HCT116 (cell line): ENCODE measurements around the gene TARBP2.
"Not testable (repeated sequence)": the region's sequence is repeated elsewhere in the genome, so short reads cannot be mapped to it uniquely, and the experiment has no call there.

Experiments
- CEBPB ChIP-seq: IDR thresholded peaks from 2 replicates; pipeline ENCODE4 v1.6.1; 2012; ENCODE audit warnings: low read depth
- EZH2 ChIP-seq: fragments of 200-600 bp; sonication (generic); IDR thresholded peaks from 2 replicates; pipeline ENCODE4 v1.6.1; 2017; ENCODE audit warnings: antibody characterized with exemption, mixed run types
- FOSL1 ChIP-seq: IDR thresholded peaks from 2 replicates; pipeline ENCODE4 v1.6.1; 2012; ENCODE audit warnings: low read depth
- JUND ChIP-seq: IDR thresholded peaks from 2 replicates; pipeline ENCODE4 v1.6.1; 2012
- POLR2A ChIP-seq: IDR thresholded peaks from 2 replicates; pipeline ENCODE4 v1.7.0; 2011; ENCODE audit warnings: borderline replicate concordance; ENCODE audit not compliant: insufficient read depth, insufficient read length; ENCODE audit errors: extremely low read depth
- POLR2AphosphoS5 ChIP-seq: IDR thresholded peaks from 2 replicates; pipeline ENCODE4 v1.6.1; 2011; ENCODE audit warnings: mild to moderate bottlenecking, low read depth, low read length, moderate library complexity
- REST ChIP-seq: IDR thresholded peaks from 2 replicates; pipeline ENCODE4 v1.6.1; 2012; ENCODE audit warnings: low read depth
- SIN3A ChIP-seq: IDR thresholded peaks from 2 replicates; pipeline ENCODE4 v1.6.1; 2012; ENCODE audit warnings: low read depth
- YY1 ChIP-seq: IDR thresholded peaks from 2 replicates; pipeline ENCODE4 v1.6.1; 2011; ENCODE audit warnings: low read length, low read depth, moderate library complexity, mild to moderate bottlenecking; ENCODE audit not compliant: insufficient replicate concordance; ENCODE audit errors: extremely low read depth
- TF ChIP-seq, protein P1 (sequence below), 3 experiments: fragments of 200-600 bp in 1 of 3; sonication (generic) in 1 of 3; IDR thresholded peaks in 2 of 3; conservative IDR thresholded peaks in 1 of 3; 2 replicates each; pipeline ENCODE4 v1.5.1; 2012 to 2017; ENCODE audit warnings: low read depth in 2 of 3, low read length in 2 of 3, antibody characterized with exemption in 1 of 3, borderline replicate concordance in 1 of 3, control low read depth in 1 of 3, mild to moderate bottlenecking in 1 of 3, mixed read lengths in 1 of 3, mixed run types in 1 of 3, moderate library complexity in 1 of 3; ENCODE audit not compliant: insufficient read depth in 1 of 3
- TF ChIP-seq, protein P2 (sequence below): IDR thresholded peaks from 2 replicates; pipeline ENCODE4 v1.6.1; 2012

GRCh38 chr12:53550131-53550530, 49.0 kb downstream of the TARBP2 start:
- TF ChIP-seq EZH2, POLR2A, REST, SIN3A, YY1, CEBPB, POLR2AphosphoS5, FOSL1, JUND: not testable (repeated sequence)
- TF ChIP-seq, protein P1, sequence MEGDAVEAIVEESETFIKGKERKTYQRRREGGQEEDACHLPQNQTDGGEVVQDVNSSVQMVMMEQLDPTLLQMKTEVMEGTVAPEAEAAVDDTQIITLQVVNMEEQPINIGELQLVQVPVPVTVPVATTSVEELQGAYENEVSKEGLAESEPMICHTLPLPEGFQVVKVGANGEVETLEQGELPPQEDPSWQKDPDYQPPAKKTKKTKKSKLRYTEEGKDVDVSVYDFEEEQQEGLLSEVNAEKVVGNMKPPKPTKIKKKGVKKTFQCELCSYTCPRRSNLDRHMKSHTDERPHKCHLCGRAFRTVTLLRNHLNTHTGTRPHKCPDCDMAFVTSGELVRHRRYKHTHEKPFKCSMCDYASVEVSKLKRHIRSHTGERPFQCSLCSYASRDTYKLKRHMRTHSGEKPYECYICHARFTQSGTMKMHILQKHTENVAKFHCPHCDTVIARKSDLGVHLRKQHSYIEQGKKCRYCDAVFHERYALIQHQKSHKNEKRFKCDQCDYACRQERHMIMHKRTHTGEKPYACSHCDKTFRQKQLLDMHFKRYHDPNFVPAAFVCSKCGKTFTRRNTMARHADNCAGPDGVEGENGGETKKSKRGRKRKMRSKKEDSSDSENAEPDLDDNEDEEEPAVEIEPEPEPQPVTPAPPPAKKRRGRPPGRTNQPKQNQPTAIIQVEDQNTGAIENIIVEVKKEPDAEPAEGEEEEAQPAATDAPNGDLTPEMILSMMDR (IDR thresholded peaks at IDR 0.05 in 2 of 3, conservative IDR thresholded peaks at IDR 0.05 in 1 of 3; ENCODE audit: borderline replicate concordance in 1 of 3, insufficient read depth in 1 of 3, low read depth in 2 of 3, low read length in 2 of 3): not testable (repeated sequence)
- TF ChIP-seq, protein P2, sequence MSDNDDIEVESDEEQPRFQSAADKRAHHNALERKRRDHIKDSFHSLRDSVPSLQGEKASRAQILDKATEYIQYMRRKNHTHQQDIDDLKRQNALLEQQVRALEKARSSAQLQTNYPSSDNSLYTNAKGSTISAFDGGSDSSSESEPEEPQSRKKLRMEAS: not testable (repeated sequence)
